GM19238 (cell line): ENCODE measurements around the gene LSM7.

Source experiments
- DNase-seq: peaks from one replicate; pipeline ENCODE4 v3.0.0; 2011; ENCODE audit warnings: low spot score; ENCODE audit not compliant: insufficient read length

Gene LSM7

GRCh38 chr19:2323707-2324106, 4.7 kb downstream of the LSM7 start:
- DNase-seq: no peak

- DNase-seq: no peak
Observed at GRCh38 chr19:2321565-2322283, 6.7 kb downstream of the LSM7 start.

GRCh38 chr19:2320939-2321338, 7.4 kb downstream of the LSM7 start:
- DNase-seq: no peak

GRCh38 chr19:2320049-2320448, 8.3 kb downstream of the LSM7 start:
- no peak for DNase-seq

GRCh38 chr19:2319551-2319950, 8.8 kb downstream of the LSM7 start:
- no peak for DNase-seq

GRCh38 chr19:2318923-2319322, 9.5 kb downstream of the LSM7 start:
- DNase-seq: no peak

GRCh38 chr19:2317756-2318155, 10.6 kb downstream of the LSM7 start:
- no peak for DNase-seq

GRCh38 chr19:2317300-2317699, 11.1 kb downstream of the LSM7 start:
- DNase-seq: no peak

GRCh38 chr19:2315818-2316353, 12.5 kb downstream of the LSM7 start:
- DNase-seq: no peak

- DNase-seq: no peak
Observed at GRCh38 chr19:2315121-2315817, 13.1 kb downstream of the LSM7 start.

- no peak for DNase-seq
Observed at GRCh38 chr19:2312820-2313501, 15.4 kb downstream of the LSM7 start.

GRCh38 chr19:2311093-2311492, 17.3 kb downstream of the LSM7 start:
- DNase-seq: no peak

GRCh38 chr19:2309734-2310362, 18.5 kb downstream of the LSM7 start:
- DNase-seq: no peak

GRCh38 chr19:2308114-2308556, 20.3 kb downstream of the LSM7 start, which contains the start of gene LINGO3:
Gene LINGO3, minus strand, starts transcription at chr19:2308154. Its CDS starts 16,378 bp downstream, at chr19:2291776.
- no peak for DNase-seq

- DNase-seq: no peak
Observed at GRCh38 chr19:2307518-2308012, 20.8 kb downstream of the LSM7 start.

- no peak for DNase-seq
Observed at GRCh38 chr19:2306971-2307370, 21.4 kb downstream of the LSM7 start.

GRCh38 chr19:2306281-2306806, 22.0 kb downstream of the LSM7 start:
- no peak for DNase-seq

- no peak for DNase-seq
Observed at GRCh38 chr19:2305452-2306280, 22.7 kb downstream of the LSM7 start.

GRCh38 chr19:2303211-2303798, 25.1 kb downstream of the LSM7 start:
- DNase-seq: no peak
